GM12878 (cell line): ENCODE results near the gene CNTNAP2. TPM values are rescaled to one million over a fixed set of nuclear protein-coding genes. Genes with fewer than 3 reads are reported as not detected.

ENCODE experiments used
- ATAC-seq: fragments of 200-7000 bp; cut with Tn5 transposase; 3 replicates; pipeline ENCODE4 v1.9.1; 2020; ENCODE audit warnings: mild to moderate bottlenecking, moderate library complexity
- BruUV-seq: library from RNA; stranded (reverse); fragments of 400-500 nt; replicated peaks from 2 replicates; lab custom pipeline; 2021; lab: Mats Ljungman, UMichigan
- CTCF ChIA-PET: fragments of 300-600 bp; sonication (Branson Sonifier 250); formaldehyde crosslinking; extraction: SDS; loops from one replicate; lab custom pipeline; 2021; ENCODE audit warnings: inconsistent platforms; lab: Yijun Ruan, JAX
- POLR2A ChIA-PET: fragments of 350-600 bp; formaldehyde crosslinking; extraction: SDS; loops from one replicate; lab custom pipeline; 2021; ENCODE audit warnings: inconsistent platforms; lab: Charles Lee
- RAD21 ChIA-PET: fragments of 300-600 bp; sonication (Branson Sonifier 250); formaldehyde crosslinking; loops from one replicate; lab custom pipeline; 2023; ENCODE audit warnings: antibody characterized with exemption; ENCODE audit not compliant: unreplicated experiment; lab: Charles Lee
- SMC1A ChIA-PET: fragments of 300-600 bp; sonication (Branson Sonifier 250); formaldehyde crosslinking; loops from one replicate; lab custom pipeline; 2023; ENCODE audit not compliant: unreplicated experiment, uncharacterized antibody; lab: Charles Lee
- DNase-seq: peaks from one replicate; pipeline ENCODE4 v3.0.0-alpha.2; 2011; ENCODE audit warnings: low read depth, low spot score
- FAIRE-seq: peaks from 3 replicates; lab custom pipeline; 2011; peaks lifted over from hg19 to GRCh38; lab: Jason Lieb, UNC
- H2AFZ ChIP-seq: 2 replicates; pipeline ENCODE4 v1.6.0; 2011; ENCODE audit warnings: low read depth, low read length, control low read depth; ENCODE audit not compliant: control insufficient read depth
- H3K27ac ChIP-seq: 2 replicates; pipeline ENCODE4 v1.5.1; 2011; ENCODE audit warnings: control low read depth; ENCODE audit not compliant: control insufficient read depth, insufficient read depth
- H3K27me3 ChIP-seq, 2 experiments: replicated peaks in 1 of 2; 2 replicates each; pipeline versions ENCODE4 v1.6.0 to v1.6.1; 2011; ENCODE audit warnings: low read length in 1 of 2; ENCODE audit not compliant: control insufficient read depth in 2 of 2, insufficient read depth in 2 of 2
- H3K36me3 ChIP-seq, 2 experiments: 2 replicates each; pipeline ENCODE4 v1.5.1; 2011; ENCODE audit warnings: low read length in 1 of 2; ENCODE audit not compliant: control insufficient read depth in 2 of 2, insufficient read depth in 2 of 2
- H3K4me1 ChIP-seq: 2 replicates; pipeline ENCODE4 v1.6.1; 2011; ENCODE audit warnings: mild to moderate bottlenecking, low read length, moderate library complexity, mixed read lengths; ENCODE audit not compliant: control insufficient read depth, insufficient read depth
- H3K4me2 ChIP-seq: 2 replicates; pipeline ENCODE4 v1.6.0; 2011; ENCODE audit warnings: control low read depth; ENCODE audit not compliant: control insufficient read depth, insufficient read depth
- H3K4me3 ChIP-seq: fragments of 200-600 bp; sonication (generic); 2 replicates; pipeline ENCODE4 v1.5.1; 2016
- H3K79me2 ChIP-seq: 2 replicates; pipeline ENCODE4 v1.6.0; 2011; ENCODE audit warnings: low read length; ENCODE audit not compliant: control insufficient read depth, insufficient read depth
- H3K9ac ChIP-seq: 2 replicates; pipeline ENCODE4 v1.8.0; 2011; ENCODE audit warnings: low read length, control low read depth, mixed read lengths; ENCODE audit not compliant: control insufficient read depth, insufficient read depth
- H3K9me3 ChIP-seq: replicated peaks from 3 replicates; pipeline ENCODE4 v1.5.1; 2011; ENCODE audit warnings: mild to moderate bottlenecking, low read length; ENCODE audit not compliant: control insufficient read depth, insufficient read depth
- H4K20me1 ChIP-seq: 2 replicates; pipeline ENCODE4 v1.6.0; 2011; ENCODE audit not compliant: control insufficient read depth, insufficient read depth
- BRCA1 ChIP-seq: IDR thresholded peaks from 2 replicates; pipeline ENCODE4 v1.6.1; 2011; ENCODE audit warnings: low read depth, low read length, improper control_type of control experiment
- CBFB ChIP-seq: IDR thresholded peaks from 2 replicates; pipeline ENCODE4 v1.6.1; 2016; ENCODE audit warnings: antibody characterized with exemption, low read depth
- CHD4 ChIP-seq: fragments of 200-600 bp; sonication (generic); IDR thresholded peaks from 2 replicates; pipeline ENCODE4 v1.6.1; 2016; ENCODE audit warnings: mild to moderate bottlenecking
- FOXM1 ChIP-seq: IDR thresholded peaks from 2 replicates; pipeline ENCODE4 v1.6.1; 2012; ENCODE audit warnings: low read depth, mild to moderate bottlenecking, inconsistent platforms, low read length, moderate library complexity
- RAD21 ChIP-seq: IDR thresholded peaks from 2 replicates; pipeline ENCODE4 v1.6.1; 2011; ENCODE audit warnings: mild to moderate bottlenecking, low read depth, low read length, moderate library complexity; ENCODE audit not compliant: insufficient read depth
- RAD51 ChIP-seq: fragments of 450-650 bp; IDR thresholded peaks from 2 replicates; pipeline ENCODE4 v1.6.1; 2016; ENCODE audit warnings: moderate library complexity, mild to moderate bottlenecking, inconsistent platforms
- SP1 ChIP-seq: IDR thresholded peaks from one replicate; pipeline ENCODE4 v1.6.1; 2011; ENCODE audit warnings: low read depth, low read length
- TAF1 ChIP-seq: IDR thresholded peaks from 2 replicates; pipeline ENCODE4 v1.6.1; 2011; ENCODE audit warnings: mild to moderate bottlenecking, low read depth, low read length, borderline replicate concordance
- TCF12 ChIP-seq: IDR thresholded peaks from 2 replicates; pipeline ENCODE4 v1.6.1; 2011; ENCODE audit warnings: low read depth, mild to moderate bottlenecking, low read length
- TCF7 ChIP-seq: IDR thresholded peaks from 2 replicates; pipeline ENCODE4 v1.6.1; 2014; ENCODE audit warnings: antibody characterized with exemption, borderline replicate concordance
- WGBS: methylation state at CpG from one replicate; pipeline ENCODE4 v1.1.6; 2016; ENCODE audit warnings: low lambda C conversion rate; ENCODE audit not compliant: insufficient replicate concordance, insufficient coverage; ENCODE audit errors: missing lambda C conversion rate; 5-methylcytosine and 5-hydroxymethylcytosine counted together
- in situ Hi-C: fragments of 300-500 bp; cut with MboI; formaldehyde crosslinking; loops from 9 replicates; pipeline ENCODE4 v1.14.3; 2018; ENCODE audit warnings: mixed read lengths
- intact Hi-C: fragments of 100-400 bp; cut with micrococcal nuclease; formaldehyde crosslinking; loops from one replicate; pipeline ENCODE4 v1.14.2; 2022; ENCODE audit not compliant: unreplicated experiment
- polyA plus RNA-seq, 11 experiments: library from polyadenylated mRNA; depleted of rRNA in 4 of 11; unstranded in 6 of 11; stranded (reverse) in 5 of 11; fragments of >200 nt; fragmentation: Nextera tagmentation in 4 of 11; fragmentation: Illumina TruSeq in 1 of 11; extraction: Ambion mirVana in 4 of 11; extraction: Trizol in 1 of 11; gene quantifications; 1 replicate in 1 of 11; 2 replicates in 10 of 11; pipeline versions ENCODE4 v1.2.1 to v1.2.3, GENCODE V29; 2011 to 2016; ENCODE audit warnings: inconsistent platforms in 2 of 11, missing spikeins in 2 of 11, low read depth in 1 of 11
- total RNA-seq, 4 experiments: library from RNA; depleted of rRNA in 3 of 4; stranded (reverse); fragments of >200 nt in 3 of 4; fragmentation: Illumina TruSeq in 1 of 4; extraction: Trizol in 1 of 4; gene quantifications; 2 replicates each; pipeline versions ENCODE4 v1.2.1 to v1.2.3, GENCODE V29; 2013 to 2021
- TF ChIP-seq, protein P1 (sequence below): fragments of 450-650 bp; formaldehyde crosslinking; IDR thresholded peaks from 2 replicates; pipeline ENCODE4 v1.5.0; 2022; ENCODE audit warnings: mild to moderate bottlenecking, missing genetic modification characterization
- TF ChIP-seq, protein P2 (sequence below): fragments of 450-650 bp; IDR thresholded peaks from 2 replicates; pipeline ENCODE4 v1.6.1; 2017; ENCODE audit warnings: mild to moderate bottlenecking, moderate library complexity

The CNTNAP2 gene
- total and polyA plus RNA-seq, 10 of the 15 experiments (the other 5 are each of a cell fraction or from before 2014, with no cell fraction given), result 0.03 to 0.08 (median 0.03) TPM; not detected in 7

DNA sequence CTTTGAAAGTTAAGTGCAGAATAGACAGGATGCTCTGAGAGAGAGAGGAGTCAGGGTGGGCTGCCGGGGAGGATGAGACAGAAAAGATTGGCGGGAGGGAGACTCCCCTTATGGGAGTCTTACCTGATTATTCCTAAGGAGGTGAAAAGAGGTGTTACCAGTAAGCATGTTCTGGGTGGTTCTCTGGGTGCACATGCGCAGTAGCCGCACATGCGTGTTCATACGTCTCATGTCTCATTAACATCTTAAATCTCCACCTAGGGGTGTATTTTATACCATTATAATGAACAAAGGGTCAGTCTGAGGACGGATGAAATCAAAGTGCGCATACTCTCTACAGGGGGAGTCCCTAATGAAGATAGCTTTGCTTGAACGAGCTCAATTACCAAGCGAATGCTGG lies 1881.0 kb downstream of the CNTNAP2 start:
- H3K9me3 ChIP-seq, result no peaks in the 10 kb centered on the region
- H3K36me3 ChIP-seq, result no peaks in the 10 kb centered on the region
- in situ Hi-C loops, result no loop called here
- WGBS, result 66% methylated on average over 10 of the region's 10 CpGs
- DNase-seq, result no peak
- TF ChIP-seq FOXM1, result no peak
- TF ChIP-seq BRCA1, result no peak
- no peak for TF ChIP-seq RAD51
- TF ChIP-seq SP1, result no peak
- no peak for TF ChIP-seq RAD21
- no peak for TF ChIP-seq CHD4
- no peak for TF ChIP-seq TAF1
- TF ChIP-seq, protein P1, sequence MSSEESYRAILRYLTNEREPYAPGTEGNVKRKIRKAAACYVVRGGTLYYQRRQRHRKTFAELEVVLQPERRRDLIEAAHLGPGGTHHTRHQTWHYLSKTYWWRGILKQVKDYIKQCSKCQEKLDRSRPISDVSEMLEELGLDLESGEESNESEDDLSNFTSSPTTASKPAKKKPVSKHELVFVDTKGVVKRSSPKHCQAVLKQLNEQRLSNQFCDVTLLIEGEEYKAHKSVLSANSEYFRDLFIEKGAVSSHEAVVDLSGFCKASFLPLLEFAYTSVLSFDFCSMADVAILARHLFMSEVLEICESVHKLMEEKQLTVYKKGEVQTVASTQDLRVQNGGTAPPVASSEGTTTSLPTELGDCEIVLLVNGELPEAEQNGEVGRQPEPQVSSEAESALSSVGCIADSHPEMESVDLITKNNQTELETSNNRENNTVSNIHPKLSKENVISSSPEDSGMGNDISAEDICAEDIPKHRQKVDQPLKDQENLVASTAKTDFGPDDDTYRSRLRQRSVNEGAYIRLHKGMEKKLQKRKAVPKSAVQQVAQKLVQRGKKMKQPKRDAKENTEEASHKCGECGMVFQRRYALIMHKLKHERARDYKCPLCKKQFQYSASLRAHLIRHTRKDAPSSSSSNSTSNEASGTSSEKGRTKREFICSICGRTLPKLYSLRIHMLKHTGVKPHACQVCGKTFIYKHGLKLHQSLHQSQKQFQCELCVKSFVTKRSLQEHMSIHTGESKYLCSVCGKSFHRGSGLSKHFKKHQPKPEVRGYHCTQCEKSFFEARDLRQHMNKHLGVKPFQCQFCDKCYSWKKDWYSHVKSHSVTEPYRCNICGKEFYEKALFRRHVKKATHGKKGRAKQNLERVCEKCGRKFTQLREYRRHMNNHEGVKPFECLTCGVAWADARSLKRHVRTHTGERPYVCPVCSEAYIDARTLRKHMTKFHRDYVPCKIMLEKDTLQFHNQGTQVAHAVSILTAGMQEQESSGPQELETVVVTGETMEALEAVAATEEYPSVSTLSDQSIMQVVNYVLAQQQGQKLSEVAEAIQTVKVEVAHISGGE (CRISPR knock-in tag), result no peak
- TF ChIP-seq, protein P2, sequence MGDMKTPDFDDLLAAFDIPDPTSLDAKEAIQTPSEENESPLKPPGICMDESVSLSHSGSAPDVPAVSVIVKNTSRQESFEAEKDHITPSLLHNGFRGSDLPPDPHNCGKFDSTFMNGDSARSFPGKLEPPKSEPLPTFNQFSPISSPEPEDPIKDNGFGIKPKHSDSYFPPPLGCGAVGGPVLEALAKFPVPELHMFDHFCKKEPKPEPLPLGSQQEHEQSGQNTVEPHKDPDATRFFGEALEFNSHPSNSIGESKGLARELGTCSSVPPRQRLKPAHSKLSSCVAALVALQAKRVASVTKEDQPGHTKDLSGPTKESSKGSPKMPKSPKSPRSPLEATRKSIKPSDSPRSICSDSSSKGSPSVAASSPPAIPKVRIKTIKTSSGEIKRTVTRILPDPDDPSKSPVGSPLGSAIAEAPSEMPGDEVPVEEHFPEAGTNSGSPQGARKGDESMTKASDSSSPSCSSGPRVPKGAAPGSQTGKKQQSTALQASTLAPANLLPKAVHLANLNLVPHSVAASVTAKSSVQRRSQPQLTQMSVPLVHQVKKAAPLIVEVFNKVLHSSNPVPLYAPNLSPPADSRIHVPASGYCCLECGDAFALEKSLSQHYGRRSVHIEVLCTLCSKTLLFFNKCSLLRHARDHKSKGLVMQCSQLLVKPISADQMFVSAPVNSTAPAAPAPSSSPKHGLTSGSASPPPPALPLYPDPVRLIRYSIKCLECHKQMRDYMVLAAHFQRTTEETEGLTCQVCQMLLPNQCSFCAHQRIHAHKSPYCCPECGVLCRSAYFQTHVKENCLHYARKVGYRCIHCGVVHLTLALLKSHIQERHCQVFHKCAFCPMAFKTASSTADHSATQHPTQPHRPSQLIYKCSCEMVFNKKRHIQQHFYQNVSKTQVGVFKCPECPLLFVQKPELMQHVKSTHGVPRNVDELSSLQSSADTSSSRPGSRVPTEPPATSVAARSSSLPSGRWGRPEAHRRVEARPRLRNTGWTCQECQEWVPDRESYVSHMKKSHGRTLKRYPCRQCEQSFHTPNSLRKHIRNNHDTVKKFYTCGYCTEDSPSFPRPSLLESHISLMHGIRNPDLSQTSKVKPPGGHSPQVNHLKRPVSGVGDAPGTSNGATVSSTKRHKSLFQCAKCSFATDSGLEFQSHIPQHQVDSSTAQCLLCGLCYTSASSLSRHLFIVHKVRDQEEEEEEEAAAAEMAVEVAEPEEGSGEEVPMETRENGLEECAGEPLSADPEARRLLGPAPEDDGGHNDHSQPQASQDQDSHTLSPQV, result no peak
- TF ChIP-seq TCF7, result no peak
- TF ChIP-seq CBFB, result no peak
- TF ChIP-seq TCF12, result no peak
- H3K4me2 ChIP-seq, result no peak overlapping the region
- H3K79me2 ChIP-seq, result no peaks in the 10 kb centered on the region
- no peak overlapping the region for H3K27ac ChIP-seq
- H4K20me1 ChIP-seq, result no peaks in the 10 kb centered on the region
- H3K27me3 ChIP-seq, result 0 out of 4 replicates have a peak, but pooled peaks cover 0 to 3% of the 10 kb centered on the region in 2 experiments
- intact Hi-C loops, result no loop called here
- ChIA-PET RAD21 (no interaction called here), SMC1A (no interaction called here), CTCF (no interaction called here), POLR2A (no interaction called here)
- H3K9ac ChIP-seq, result no peak overlapping the region
- no TSS peak for BruUV-seq
- no peaks in the 10 kb centered on the region for H3K4me1 ChIP-seq
- no peak overlapping the region for H2AFZ ChIP-seq
- no peak overlapping the region for H3K4me3 ChIP-seq
- ATAC-seq, result no peak
- FAIRE-seq, result no peak
